G401.6 (cell line): ENCODE measurements around the gene GTF2IRD2.
"Not testable (repeated sequence)": the region's sequence is repeated elsewhere in the genome, so short reads cannot be mapped to it uniquely, and the experiment has no call there.

Experiments
- FAIRE-seq: peaks from 2 replicates; lab custom pipeline; 2012; peaks lifted over from hg19 to GRCh38; lab: Jason Lieb, UNC

Gene GTF2IRD2

GRCh38 chr7:74788369-74789150 is 62.8 kb downstream of the GTF2IRD2 start:
- FAIRE-seq, result peak; percentile 58

GRCh38 chr7:74783595-74783994 is 67.8 kb downstream of the GTF2IRD2 start:
- FAIRE-seq, result not testable (repeated sequence)

- not testable (repeated sequence) for FAIRE-seq
These were observed 69.7 kb downstream of the GTF2IRD2 start for GRCh38 chr7:74781746-74782145.

- not testable (repeated sequence) for FAIRE-seq
These were observed 72.4 kb downstream of the GTF2IRD2 start for GRCh38 chr7:74779053-74779452.

- not testable (repeated sequence) for FAIRE-seq
These were observed 76.3 kb downstream of the GTF2IRD2 start for GRCh38 chr7:74775111-74775510.

GRCh38 chr7:74773760-74774750 is 77.3 kb downstream of the GTF2IRD2 start, which contains the start of gene NCF1:
NCF1 (plus strand) TSS chr7:74774011; CDS start chr7:74774032, 21 bp downstream.
- FAIRE-seq, result not testable (repeated sequence)

- FAIRE-seq, result not testable (repeated sequence)
These were observed 79.3 kb downstream of the GTF2IRD2 start for GRCh38 chr7:74772093-74772492.

GRCh38 chr7:74770062-74770461 is 81.3 kb downstream of the GTF2IRD2 start:
- not testable (repeated sequence) for FAIRE-seq

- FAIRE-seq, result not testable (repeated sequence)
These were observed 84.4 kb downstream of the GTF2IRD2 start for GRCh38 chr7:74766991-74767390.

GRCh38 chr7:74766509-74766908 is 84.9 kb downstream of the GTF2IRD2 start:
- not testable (repeated sequence) for FAIRE-seq

GRCh38 chr7:74765205-74765918 is 86.0 kb downstream of the GTF2IRD2 start:
- not testable (repeated sequence) for FAIRE-seq

GRCh38 chr7:74758982-74759381 is 92.4 kb downstream of the GTF2IRD2 start:
- FAIRE-seq, result not testable (repeated sequence)

- not testable (repeated sequence) for FAIRE-seq
These were observed 93.1 kb downstream of the GTF2IRD2 start for GRCh38 chr7:74758268-74758667.

GRCh38 chr7:74756673-74757072 is 94.7 kb downstream of the GTF2IRD2 start:
- not testable (repeated sequence) for FAIRE-seq

GRCh38 chr7:74753921-74754482 is 97.4 kb downstream of the GTF2IRD2 start:
- not testable (repeated sequence) for FAIRE-seq
